ENCODE data around the gene PTGES.
"Not testable (repeated sequence)": the region's sequence is repeated elsewhere in the genome, so short reads cannot be mapped to it uniquely, and the experiment has no call there.

Gene PTGES, protein sequence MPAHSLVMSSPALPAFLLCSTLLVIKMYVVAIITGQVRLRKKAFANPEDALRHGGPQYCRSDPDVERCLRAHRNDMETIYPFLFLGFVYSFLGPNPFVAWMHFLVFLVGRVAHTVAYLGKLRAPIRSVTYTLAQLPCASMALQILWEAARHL

DNA sequence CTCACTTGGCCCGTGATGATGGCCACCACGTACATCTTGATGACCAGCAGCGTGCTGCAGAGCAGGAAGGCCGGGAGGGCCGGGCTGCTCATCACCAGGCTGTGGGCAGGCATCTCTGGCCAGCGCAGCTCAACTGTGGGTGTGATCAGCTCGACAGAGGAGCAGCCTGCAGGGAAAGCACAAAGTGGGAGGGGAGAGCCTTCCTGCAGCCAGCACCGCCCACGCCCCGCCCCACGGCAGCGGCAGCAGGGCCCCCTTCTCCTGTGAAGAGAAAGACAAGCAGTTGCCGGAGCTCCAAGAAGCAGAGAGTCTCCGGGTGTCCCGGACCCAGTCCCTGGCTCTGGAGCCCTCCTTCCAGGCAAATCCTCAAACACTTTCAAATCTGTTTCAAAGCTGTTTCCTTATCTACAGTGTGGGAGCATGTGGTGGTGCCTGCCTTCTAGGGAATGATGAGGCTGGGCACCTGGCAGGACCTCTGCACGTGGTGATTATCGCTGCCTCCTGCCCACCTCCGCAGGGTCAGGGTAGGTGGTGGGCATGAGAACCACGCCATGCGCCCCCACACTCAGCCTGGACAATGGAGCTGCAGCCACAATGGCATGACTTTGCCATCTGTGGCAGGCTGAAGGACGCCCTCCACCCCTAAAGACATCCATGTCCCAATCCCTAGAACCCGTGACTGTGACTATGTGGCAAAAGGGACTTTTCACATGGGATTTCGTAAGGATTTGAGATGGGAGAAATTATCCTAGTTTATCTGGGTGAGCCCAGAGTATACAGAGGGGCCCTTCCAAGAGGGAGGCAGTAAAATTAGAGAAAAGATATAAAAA is at the start of gene PTGES:
TSS of gene PTGES (minus strand) at position 143 of the 830 bp plus-strand sequence. CDS start at position 113, 30 bp downstream.
- H3K27me3 ChIP-seq (ENCODE audit: low read depth, low read length): peaks cover 12% of the 10 kb centered on the region; the same call in 1 of the 2 replicates
- H3K4me2 ChIP-seq (ENCODE audit: low read length): peak within 1 kb of the TSS; percentile 42
- no peak within 1 kb of the TSS for H3K9ac ChIP-seq (ENCODE audit: low read length)
- 0 out of 2 replicates have a peak, but pooled peaks cover 3% of the 10 kb centered on the region for H3K4me1 ChIP-seq (ENCODE audit: low read length)
- no peak within 1 kb of the TSS for H2AFZ ChIP-seq (ENCODE audit: low read depth, low read length)
- H3K9me3 ChIP-seq (ENCODE audit: insufficient read depth, low read length): no peaks in the 10 kb centered on the region
- H3K27ac ChIP-seq (ENCODE audit: low read length): no peak within 1 kb of the TSS
- no peaks in the 10 kb centered on the region for H3K79me2 ChIP-seq (ENCODE audit: low read length)
- no peaks in the 10 kb centered on the region for H4K20me1 ChIP-seq (ENCODE audit: insufficient read depth, low read length)
- no peaks in the 10 kb centered on the region for H3K36me3 ChIP-seq (replicated peaks; ENCODE audit: low read depth, low read length)
- TF ChIP-seq EZH2phosphoT487 (IDR thresholded peaks at IDR 0.05; ENCODE audit: low read depth): no peak
- peak within 1 kb of the TSS; percentile 31; the same call in 1 of the 2 replicates for H3K4me3 ChIP-seq (ENCODE audit: low read length)

DNA sequence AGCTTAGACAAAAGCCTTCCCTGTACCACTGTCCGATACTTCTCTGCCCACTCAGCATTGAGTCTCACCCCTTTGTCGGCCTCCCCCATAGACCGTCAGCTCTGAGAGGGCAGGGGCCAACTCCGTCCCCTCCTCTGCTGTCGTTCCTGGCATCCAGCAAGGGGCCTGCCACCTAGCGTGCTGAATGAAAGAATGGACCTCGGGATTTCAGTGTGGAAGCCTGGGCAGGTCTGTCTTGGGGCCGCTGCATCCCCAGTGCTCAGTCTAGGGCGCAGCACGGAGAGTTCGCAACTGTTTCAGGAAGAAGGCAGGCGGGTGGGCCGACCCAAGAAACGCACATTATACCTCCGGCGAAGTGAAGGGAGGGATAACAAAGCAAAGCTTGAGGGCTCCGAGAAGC is 48.7 kb upstream of the PTGES start:
- Histone ChIP-seq H2AFZ (ENCODE audit: low read depth, low read length) (no peak overlapping the region), H3K36me3 (replicated peaks; ENCODE audit: low read depth, low read length) (peaks cover 2% of the 10 kb centered on the region), H4K20me1 (ENCODE audit: insufficient read depth, low read length) (no peaks in the 10 kb centered on the region), H3K4me3 (ENCODE audit: low read length) (no peak overlapping the region), H3K9ac (ENCODE audit: low read length) (no peak overlapping the region), H3K27ac (ENCODE audit: low read length) (no peak overlapping the region), H3K4me2 (ENCODE audit: low read length) (no peak overlapping the region), H3K27me3 (ENCODE audit: low read depth, low read length) (no peaks in the 10 kb centered on the region), H3K4me1 (ENCODE audit: low read length) (peaks cover 5% of the 10 kb centered on the region), H3K79me2 (ENCODE audit: low read length) (peaks cover 10% of the 10 kb centered on the region), H3K9me3 (ENCODE audit: insufficient read depth, low read length) (no peaks in the 10 kb centered on the region)
- TF ChIP-seq EZH2phosphoT487 (IDR thresholded peaks at IDR 0.05; ENCODE audit: low read depth): no peak
- TF ChIP-seq, protein P1, sequence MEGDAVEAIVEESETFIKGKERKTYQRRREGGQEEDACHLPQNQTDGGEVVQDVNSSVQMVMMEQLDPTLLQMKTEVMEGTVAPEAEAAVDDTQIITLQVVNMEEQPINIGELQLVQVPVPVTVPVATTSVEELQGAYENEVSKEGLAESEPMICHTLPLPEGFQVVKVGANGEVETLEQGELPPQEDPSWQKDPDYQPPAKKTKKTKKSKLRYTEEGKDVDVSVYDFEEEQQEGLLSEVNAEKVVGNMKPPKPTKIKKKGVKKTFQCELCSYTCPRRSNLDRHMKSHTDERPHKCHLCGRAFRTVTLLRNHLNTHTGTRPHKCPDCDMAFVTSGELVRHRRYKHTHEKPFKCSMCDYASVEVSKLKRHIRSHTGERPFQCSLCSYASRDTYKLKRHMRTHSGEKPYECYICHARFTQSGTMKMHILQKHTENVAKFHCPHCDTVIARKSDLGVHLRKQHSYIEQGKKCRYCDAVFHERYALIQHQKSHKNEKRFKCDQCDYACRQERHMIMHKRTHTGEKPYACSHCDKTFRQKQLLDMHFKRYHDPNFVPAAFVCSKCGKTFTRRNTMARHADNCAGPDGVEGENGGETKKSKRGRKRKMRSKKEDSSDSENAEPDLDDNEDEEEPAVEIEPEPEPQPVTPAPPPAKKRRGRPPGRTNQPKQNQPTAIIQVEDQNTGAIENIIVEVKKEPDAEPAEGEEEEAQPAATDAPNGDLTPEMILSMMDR (IDR thresholded peaks at IDR 0.05; ENCODE audit: low read depth, low read length): no peak

DNA sequence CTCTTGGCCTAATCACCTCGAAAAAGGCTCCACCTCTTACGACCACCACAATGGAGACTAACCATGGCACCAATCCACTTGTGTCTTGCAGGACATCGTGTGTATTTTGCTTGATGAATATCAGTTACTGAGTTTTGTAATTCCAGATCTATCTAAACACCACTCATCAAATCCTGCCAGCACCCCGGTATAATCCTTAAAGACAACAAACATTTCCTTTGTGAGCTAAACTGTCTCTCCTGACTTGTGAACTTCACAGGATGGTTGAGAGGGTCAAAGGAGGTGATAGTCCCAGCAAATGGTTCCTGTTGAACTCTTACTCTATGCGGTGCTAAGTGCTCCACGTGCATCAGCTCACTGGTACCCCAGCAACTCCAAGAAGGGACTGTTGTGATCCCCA is 46.1 kb upstream of the PTGES start:
- H3K27ac ChIP-seq (ENCODE audit: low read length): no peak overlapping the region
- no peaks in the 10 kb centered on the region for H4K20me1 ChIP-seq (ENCODE audit: insufficient read depth, low read length)
- no peak overlapping the region for H3K9ac ChIP-seq (ENCODE audit: low read length)
- TF ChIP-seq EZH2phosphoT487 (IDR thresholded peaks at IDR 0.05; ENCODE audit: low read depth): no peak
- TF ChIP-seq, protein P1 (IDR thresholded peaks at IDR 0.05; ENCODE audit: low read depth, low read length): no peak
- H3K9me3 ChIP-seq (ENCODE audit: insufficient read depth, low read length): no peaks in the 10 kb centered on the region
- no peaks in the 10 kb centered on the region; the same call in 1 of the 2 replicates for H3K27me3 ChIP-seq (ENCODE audit: low read depth, low read length)
- H3K36me3 ChIP-seq (replicated peaks; ENCODE audit: low read depth, low read length): no peaks in the 10 kb centered on the region
- no peak overlapping the region for H3K4me2 ChIP-seq (ENCODE audit: low read length)
- H3K4me3 ChIP-seq (ENCODE audit: low read length): no peak overlapping the region
- H3K79me2 ChIP-seq (ENCODE audit: low read length): peaks cover 5% of the 10 kb centered on the region
- no peak overlapping the region for H2AFZ ChIP-seq (ENCODE audit: low read depth, low read length)
- peaks cover 2% of the 10 kb centered on the region for H3K4me1 ChIP-seq (ENCODE audit: low read length)

DNA sequence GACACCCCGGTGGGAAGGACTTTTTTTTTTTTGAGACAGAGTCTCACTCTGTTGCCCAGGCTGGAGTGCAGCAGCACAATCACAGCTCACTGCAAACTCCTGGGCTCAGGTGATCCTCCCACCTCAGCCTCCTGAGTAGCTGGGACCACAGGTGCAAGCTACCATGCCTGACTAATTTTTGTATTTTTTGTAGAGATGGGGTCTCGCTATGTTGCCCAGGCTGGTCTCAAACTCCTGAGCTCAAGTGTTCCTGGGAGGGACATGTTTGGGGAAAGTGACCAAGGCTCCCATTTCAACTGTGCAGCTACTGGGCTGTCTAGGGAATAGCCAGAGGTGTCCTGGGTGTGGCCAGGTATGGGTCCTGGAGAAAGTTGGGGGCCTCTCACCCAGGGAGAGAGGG is 43.2 kb upstream of the PTGES start:
- not testable (repeated sequence) for H3K4me2 ChIP-seq (ENCODE audit: low read length); H4K20me1 ChIP-seq (ENCODE audit: insufficient read depth, low read length); H3K36me3 ChIP-seq (replicated peaks; ENCODE audit: low read depth, low read length); H3K4me1 ChIP-seq (ENCODE audit: low read length); H3K79me2 ChIP-seq (ENCODE audit: low read length); H3K9me3 ChIP-seq (ENCODE audit: insufficient read depth, low read length); H3K27ac ChIP-seq (ENCODE audit: low read length); H3K9ac ChIP-seq (ENCODE audit: low read length); H3K27me3 ChIP-seq (ENCODE audit: low read depth, low read length); H3K4me3 ChIP-seq (ENCODE audit: low read length); H2AFZ ChIP-seq (ENCODE audit: low read depth, low read length)

DNA sequence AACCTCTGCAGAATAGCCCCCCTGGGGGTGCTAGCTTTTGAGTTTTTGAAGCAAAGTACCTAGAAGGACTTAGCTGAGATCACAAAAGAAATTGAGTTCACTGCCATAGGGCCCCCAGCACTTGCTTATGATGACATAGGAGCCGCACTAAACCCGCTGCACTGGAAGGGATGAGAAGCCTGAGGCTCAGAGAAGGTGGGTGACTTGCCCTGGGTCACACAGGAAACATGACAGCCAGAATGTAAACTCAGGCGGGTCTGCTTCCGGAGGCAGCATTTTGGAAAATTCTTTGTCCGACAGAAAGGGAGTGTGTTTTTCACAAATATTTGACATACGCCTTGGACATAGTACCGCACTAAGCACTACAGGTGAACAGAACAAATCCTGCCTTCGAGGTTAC is 41.7 kb upstream of the PTGES start:
- H3K9ac ChIP-seq (ENCODE audit: low read length): no peak overlapping the region
- H3K79me2 ChIP-seq (ENCODE audit: low read length): no peaks in the 10 kb centered on the region
- no peaks in the 10 kb centered on the region for H4K20me1 ChIP-seq (ENCODE audit: insufficient read depth, low read length)
- H3K4me3 ChIP-seq (ENCODE audit: low read length): no peak overlapping the region
- H3K9me3 ChIP-seq (ENCODE audit: insufficient read depth, low read length): no peaks in the 10 kb centered on the region
- no peaks in the 10 kb centered on the region; the same call in 1 of the 2 replicates for H3K27me3 ChIP-seq (ENCODE audit: low read depth, low read length)
- H3K4me2 ChIP-seq (ENCODE audit: low read length): no peak overlapping the region
- H3K4me1 ChIP-seq (ENCODE audit: low read length): 0 out of 2 replicates have a peak, but pooled peaks cover 2% of the 10 kb centered on the region
- no peaks in the 10 kb centered on the region for H3K36me3 ChIP-seq (replicated peaks; ENCODE audit: low read depth, low read length)
- no peak overlapping the region for H2AFZ ChIP-seq (ENCODE audit: low read depth, low read length)
- TF ChIP-seq, protein P1 (IDR thresholded peaks at IDR 0.05; ENCODE audit: low read depth, low read length): no peak
- H3K27ac ChIP-seq (ENCODE audit: low read length): no peak overlapping the region
